SKM-1 treated with dmso at 0.1 percent for 144 hours (cell line): ENCODE data around the gene SPRY4.
"Not testable (repeated sequence)": the region's sequence is repeated elsewhere in the genome, so short reads cannot be mapped to it uniquely, and the experiment has no call there.

ENCODE experiments used
- DNase-seq: peaks from one replicate; lab custom pipeline; 2025; ENCODE audit not compliant: unreplicated experiment; lab: John Stamatoyannopoulos, UW

Gene SPRY4

GRCh38 chr5:142334538-142334937, 9.7 kb upstream of the SPRY4 start:
- no peak for DNase-seq

GRCh38 chr5:142333749-142334148, 8.9 kb upstream of the SPRY4 start:
- DNase-seq = not testable (repeated sequence)

GRCh38 chr5:142330444-142330843, 5.6 kb upstream of the SPRY4 start:
- no peak for DNase-seq

- no peak for DNase-seq
These were observed 5.2 kb upstream of the SPRY4 start for GRCh38 chr5:142330026-142330425.

GRCh38 chr5:142327111-142327842, 2.5 kb upstream of the SPRY4 start:
- no peak for DNase-seq

- no peak for DNase-seq
These were observed 1.7 kb upstream of the SPRY4 start for GRCh38 chr5:142326480-142326938.

GRCh38 chr5:142325725-142326479, 1.1 kb upstream of the SPRY4 start:
- no peak for DNase-seq

GRCh38 chr5:142324136-142324870, 518 bp downstream of the SPRY4 start:
- no peak for DNase-seq

GRCh38 chr5:142323480-142324135, 1.2 kb downstream of the SPRY4 start:
- peak; percentile 72 for DNase-seq

- DNase-seq = peak; percentile 28
These were observed 1.9 kb downstream of the SPRY4 start for GRCh38 chr5:142322747-142323479.

- no peak for DNase-seq
These were observed 2.4 kb downstream of the SPRY4 start for GRCh38 chr5:142322403-142322746.

GRCh38 chr5:142320851-142321560, 3.8 kb downstream of the SPRY4 start:
- DNase-seq = peak; percentile 11

- DNase-seq = no peak
These were observed 4.4 kb downstream of the SPRY4 start for GRCh38 chr5:142320430-142320738.

GRCh38 chr5:142319560-142320429, 5.0 kb downstream of the SPRY4 start:
- DNase-seq = no peak

- DNase-seq = no peak
These were observed 5.7 kb downstream of the SPRY4 start for GRCh38 chr5:142319105-142319504.

- DNase-seq = no peak
These were observed 7.1 kb downstream of the SPRY4 start for GRCh38 chr5:142317753-142318152.

- no peak for DNase-seq
These were observed 7.6 kb downstream of the SPRY4 start for GRCh38 chr5:142317173-142317572.

GRCh38 chr5:142316681-142317080, 8.1 kb downstream of the SPRY4 start:
- no peak for DNase-seq

- no peak for DNase-seq
These were observed 8.8 kb downstream of the SPRY4 start for GRCh38 chr5:142316051-142316450.
